Measurements from ENCODE around the gene PLEKHB2. TPM values are rescaled to one million over a fixed set of nuclear protein-coding genes. Genes with fewer than 3 reads are reported as not detected.
A peak's percentile ranks its signal among the peaks of the same experiment; 100 is the strongest.

Gene PLEKHB2
- total and polyA plus RNA-seq, 3 donors from 2014 or later: 86.5 to 126 (median 109) TPM

GRCh38 chr2:131121464-131121863 is 16.3 kb downstream of the PLEKHB2 start:
- Histone ChIP-seq H3K9me3 (no peaks in the 10 kb centered on the region), H3K27ac (no peak overlapping the region)
- no peak for DNase-seq

GRCh38 chr2:131122496-131122895 is 17.4 kb downstream of the PLEKHB2 start:
- Histone ChIP-seq H3K27ac (no peak overlapping the region), H3K9me3 (no peaks in the 10 kb centered on the region), H3K4me1 (peaks cover 8% of the 10 kb centered on the region), H3K27me3 (no peaks in the 10 kb centered on the region), H3K4me3 (no peak overlapping the region), H3K36me3 (ENCODE audit: low read depth, missing control alignments) (no peaks in the 10 kb centered on the region)
- intact Hi-C loops (cut with DNase I; ENCODE audit: low total_unique reads): no loop called here
- WGBS, 2 donors: 85 to 87% methylated on average over 4 of the region's 4 CpGs
- TF ChIP-seq CTCF (IDR thresholded peaks at IDR 0.05) (no peak), POLR2A (IDR thresholded peaks at IDR 0.05) (no peak)
- DNase-seq: no peak

More at GRCh38 chr2:131121464-131121863, 16.3 kb downstream of the PLEKHB2 start:
- Histone ChIP-seq H3K27me3 (no peaks in the 10 kb centered on the region), H3K4me1 (no peaks in the 10 kb centered on the region), H3K4me3 (no peak overlapping the region), H3K36me3 (ENCODE audit: low read depth, missing control alignments) (no peaks in the 10 kb centered on the region)
- 89 to 99% methylated on average over 4 of the region's 4 CpGs for WGBS, 2 donors
- intact Hi-C loops (cut with DNase I; ENCODE audit: low total_unique reads): no loop called here
- TF ChIP-seq CTCF (IDR thresholded peaks at IDR 0.05) (no peak), POLR2A (IDR thresholded peaks at IDR 0.05) (no peak)

GRCh38 chr2:131123192-131123591 is 18.1 kb downstream of the PLEKHB2 start:
- H3K4me3 ChIP-seq: no peak overlapping the region
- TF ChIP-seq CTCF (IDR thresholded peaks at IDR 0.05) (no peak), POLR2A (IDR thresholded peaks at IDR 0.05) (no peak)
- no peaks in the 10 kb centered on the region for H3K36me3 ChIP-seq (ENCODE audit: low read depth, missing control alignments)
- intact Hi-C loops (cut with DNase I; ENCODE audit: low total_unique reads): no loop called here
- no peak overlapping the region for H3K27ac ChIP-seq
- H3K27me3 ChIP-seq: no peaks in the 10 kb centered on the region
- DNase-seq: no peak
- peaks cover 8% of the 10 kb centered on the region for H3K4me1 ChIP-seq
- no peaks in the 10 kb centered on the region for H3K9me3 ChIP-seq
- 90 to 94% methylated on average over 3 of the region's 3 CpGs for WGBS, 2 donors

GRCh38 chr2:131125195-131125757 is 20.1 kb downstream of the PLEKHB2 start:
- no peak overlapping the region for H3K4me3 ChIP-seq
- H3K9me3 ChIP-seq: no peaks in the 10 kb centered on the region
- peaks cover 8% of the 10 kb centered on the region for H3K4me1 ChIP-seq
- WGBS, 2 donors: 54 to 63% methylated on average over 7 of the region's 7 CpGs
- no peaks in the 10 kb centered on the region for H3K36me3 ChIP-seq (ENCODE audit: low read depth, missing control alignments)
- no peak for TF ChIP-seq CTCF (IDR thresholded peaks at IDR 0.05)
- TF ChIP-seq POLR2A (IDR thresholded peaks at IDR 0.05): no peak
- intact Hi-C loops (cut with DNase I; ENCODE audit: low total_unique reads): no loop called here
- no peaks in the 10 kb centered on the region for H3K27me3 ChIP-seq
- DNase-seq: no peak
- H3K27ac ChIP-seq: no peak overlapping the region

- Histone ChIP-seq H3K4me3 (no peak overlapping the region), H3K4me1 (peaks cover 8% of the 10 kb centered on the region), H3K27me3 (no peaks in the 10 kb centered on the region), H3K36me3 (ENCODE audit: low read depth, missing control alignments) (no peaks in the 10 kb centered on the region), H3K27ac (peak overlapping the region in 1 of 2 donors; percentile 59), H3K9me3 (no peaks in the 10 kb centered on the region)
- WGBS, 2 donors: 66 to 78% methylated on average over 5 of the region's 5 CpGs
- DNase-seq: no peak
- no peak for TF ChIP-seq POLR2A (IDR thresholded peaks at IDR 0.05)
- TF ChIP-seq CTCF (IDR thresholded peaks at IDR 0.05): no peak
- intact Hi-C loops (cut with DNase I; ENCODE audit: low total_unique reads): no loop called here
Observed at GRCh38 chr2:131126436-131126835, 21.3 kb downstream of the PLEKHB2 start.

Measured in testis (tissue), 3 donors.